K562 (cell line): ENCODE data around the gene HS3ST3A1. TPM values are rescaled to one million over a fixed set of nuclear protein-coding genes. Genes with fewer than 3 reads are reported as not detected.
A peak's percentile ranks its signal among the peaks of the same experiment; 100 is the strongest.

ENCODE experiments used
- ARID3B ChIP-seq: fragments of 250-450 bp; sonication (Bioruptor Pico); IDR thresholded peaks from 2 replicates; pipeline ENCODE4 v1.4.0; 2020; ENCODE audit warnings: borderline replicate concordance
- CREB5 ChIP-seq: fragments of 250-450 bp; sonication (Bioruptor Pico); IDR thresholded peaks from 2 replicates; pipeline ENCODE4 v1.5.0; 2020; ENCODE audit warnings: mild to moderate bottlenecking
- CXXC5 ChIP-seq: fragments of 250-450 bp; sonication (Bioruptor Pico); IDR thresholded peaks from 2 replicates; pipeline ENCODE4 v1.8.0; 2022; ENCODE audit warnings: inconsistent platforms, mild to moderate bottlenecking, moderate library complexity
- DPF2 ChIP-seq: fragments of 450-650 bp; IDR thresholded peaks from 2 replicates; pipeline ENCODE4 v1.6.1; 2016
- POLR2G ChIP-seq: fragments of 200-400 bp; formaldehyde crosslinking; IDR thresholded peaks from 2 replicates; pipeline ENCODE4 v1.6.1; 2017; ENCODE audit warnings: low read depth, mild to moderate bottlenecking, antibody characterized with exemption, low read length, moderate library complexity
- POLR3A ChIP-seq: IDR thresholded peaks from 2 replicates; pipeline ENCODE4 v1.6.1; 2011; ENCODE audit warnings: borderline replicate concordance, mild to moderate bottlenecking, moderate library complexity; ENCODE audit not compliant: insufficient read length, insufficient read depth; ENCODE audit errors: extremely low read depth
- PRDM10 ChIP-seq: fragments of 450-650 bp; IDR thresholded peaks from 2 replicates; pipeline ENCODE4 v1.6.1; 2018; ENCODE audit not compliant: partially characterized antibody
- SNRNP70 ChIP-seq: fragments of 200-400 bp; formaldehyde crosslinking; optimal IDR thresholded peaks from 2 replicates; pipeline ENCODE3; 2017; ENCODE audit warnings: low read depth, low read length
- ZNF253 ChIP-seq: fragments of 250-450 bp; sonication (Bioruptor Pico); conservative IDR thresholded peaks from 2 replicates; pipeline ENCODE4 v1.6.1; 2021; ENCODE audit warnings: mild to moderate bottlenecking
- ZNF592 ChIP-seq: fragments of 450-650 bp; IDR thresholded peaks from 2 replicates; pipeline ENCODE4 v1.6.1; 2017; ENCODE audit warnings: antibody characterized with exemption, mild to moderate bottlenecking
- polyA plus RNA-seq, 8 experiments: library from polyadenylated mRNA; depleted of rRNA in 4 of 8; stranded (reverse) in 5 of 8; unstranded in 3 of 8; fragments of >200 nt; fragmentation: Nextera tagmentation in 2 of 8; fragmentation: Illumina TruSeq in 1 of 8; extraction: Ambion mirVana in 2 of 8; extraction: Trizol in 1 of 8; gene quantifications; 2 replicates each; pipeline versions ENCODE4 v1.2.1 to v1.2.3, GENCODE V29; 2011 to 2014; ENCODE audit warnings: inconsistent platforms in 1 of 8, missing spikeins in 1 of 8
- total RNA-seq, 7 experiments: library from RNA; depleted of rRNA in 6 of 7; stranded (reverse); fragments of >200 nt in 6 of 7; fragmentation: Illumina TruSeq in 2 of 7; extraction: Trizol in 2 of 7; gene quantifications; 2 replicates each; pipeline versions ENCODE4 v1.2.1 to v1.2.3, GENCODE V29; 2011 to 2021; ENCODE audit warnings: low replicate concordance in 1 of 7
- TF ChIP-seq, protein P1 (sequence below): fragments of 150-350 bp; conservative IDR thresholded peaks from 2 replicates; pipeline ENCODE4 v1.6.1; 2014; ENCODE audit warnings: low read length
- TF ChIP-seq, protein P2 (sequence below): fragments of 450-650 bp; conservative IDR thresholded peaks from 2 replicates; pipeline ENCODE4 v1.6.1; 2016; ENCODE audit warnings: missing genetic modification characterization, low read depth, mild to moderate bottlenecking, control low read depth, missing compliant biosample characterization

HS3ST3A1 gene
- total and polyA plus RNA-seq, 9 of the 15 experiments (the other 6 are each of a cell fraction or from before 2014, with no cell fraction given), result 0.25 to 14.8 (median 2.3) TPM

DNA sequence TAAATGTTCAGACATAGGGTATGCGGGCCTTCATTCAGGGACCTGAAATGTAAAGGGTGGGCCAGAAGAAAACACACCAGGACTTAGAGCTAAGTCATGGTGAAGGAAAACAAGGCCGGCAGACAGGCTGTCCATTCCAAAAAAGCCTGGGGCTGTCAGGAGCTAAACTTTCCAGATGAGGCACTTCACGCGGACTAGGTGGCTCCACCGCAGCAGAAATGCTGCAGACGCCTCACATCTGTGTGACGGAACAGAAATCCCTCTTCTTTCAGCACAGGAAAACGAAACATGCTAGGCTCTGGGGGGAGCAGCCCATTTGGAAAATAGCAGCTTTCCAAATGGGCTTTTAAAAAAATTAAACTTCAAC is 88.7 kb downstream of the HS3ST3A1 start (continued):
- TF ChIP-seq, protein P1, sequence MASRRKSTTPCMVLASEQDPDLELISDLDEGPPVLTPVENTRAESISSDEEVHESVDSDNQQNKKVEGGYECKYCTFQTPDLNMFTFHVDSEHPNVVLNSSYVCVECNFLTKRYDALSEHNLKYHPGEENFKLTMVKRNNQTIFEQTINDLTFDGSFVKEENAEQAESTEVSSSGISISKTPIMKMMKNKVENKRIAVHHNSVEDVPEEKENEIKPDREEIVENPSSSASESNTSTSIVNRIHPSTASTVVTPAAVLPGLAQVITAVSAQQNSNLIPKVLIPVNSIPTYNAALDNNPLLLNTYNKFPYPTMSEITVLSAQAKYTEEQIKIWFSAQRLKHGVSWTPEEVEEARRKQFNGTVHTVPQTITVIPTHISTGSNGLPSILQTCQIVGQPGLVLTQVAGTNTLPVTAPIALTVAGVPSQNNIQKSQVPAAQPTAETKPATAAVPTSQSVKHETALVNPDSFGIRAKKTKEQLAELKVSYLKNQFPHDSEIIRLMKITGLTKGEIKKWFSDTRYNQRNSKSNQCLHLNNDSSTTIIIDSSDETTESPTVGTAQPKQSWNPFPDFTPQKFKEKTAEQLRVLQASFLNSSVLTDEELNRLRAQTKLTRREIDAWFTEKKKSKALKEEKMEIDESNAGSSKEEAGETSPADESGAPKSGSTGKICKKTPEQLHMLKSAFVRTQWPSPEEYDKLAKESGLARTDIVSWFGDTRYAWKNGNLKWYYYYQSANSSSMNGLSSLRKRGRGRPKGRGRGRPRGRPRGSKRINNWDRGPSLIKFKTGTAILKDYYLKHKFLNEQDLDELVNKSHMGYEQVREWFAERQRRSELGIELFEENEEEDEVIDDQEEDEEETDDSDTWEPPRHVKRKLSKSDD, result no peak
- TF ChIP-seq, protein P2, sequence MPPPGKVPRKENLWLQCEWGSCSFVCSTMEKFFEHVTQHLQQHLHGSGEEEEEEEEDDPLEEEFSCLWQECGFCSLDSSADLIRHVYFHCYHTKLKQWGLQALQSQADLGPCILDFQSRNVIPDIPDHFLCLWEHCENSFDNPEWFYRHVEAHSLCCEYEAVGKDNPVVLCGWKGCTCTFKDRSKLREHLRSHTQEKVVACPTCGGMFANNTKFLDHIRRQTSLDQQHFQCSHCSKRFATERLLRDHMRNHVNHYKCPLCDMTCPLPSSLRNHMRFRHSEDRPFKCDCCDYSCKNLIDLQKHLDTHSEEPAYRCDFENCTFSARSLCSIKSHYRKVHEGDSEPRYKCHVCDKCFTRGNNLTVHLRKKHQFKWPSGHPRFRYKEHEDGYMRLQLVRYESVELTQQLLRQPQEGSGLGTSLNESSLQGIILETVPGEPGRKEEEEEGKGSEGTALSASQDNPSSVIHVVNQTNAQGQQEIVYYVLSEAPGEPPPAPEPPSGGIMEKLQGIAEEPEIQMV (tag), result no peak
- no peak for TF ChIP-seq ZNF253 (CRISPR knock-in tag)
- no peak for TF ChIP-seq CREB5 (CRISPR knock-in tag)
- no peak for TF ChIP-seq ARID3B (CRISPR knock-in tag)
- TF ChIP-seq CXXC5, result peak; percentile 42; the same call in 1 of the 2 replicates
- peak; percentile 54 for TF ChIP-seq PRDM10
- no peak for TF ChIP-seq POLR2G
- TF ChIP-seq POLR3A, result no peak
- no peak for TF ChIP-seq SNRNP70
- TF ChIP-seq DPF2, result no peak
- peak; percentile 48 for TF ChIP-seq ZNF592
